ENCODE results near the gene TMEM91. TPM values are rescaled to one million over a fixed set of nuclear protein-coding genes. Genes with fewer than 3 reads are reported as not detected.

TMEM91 gene
- total RNA-seq, 1 donor = 2.6 TPM

GRCh38 chr19:41414461-41414860 lies 38.1 kb downstream of the TMEM91 start:
- no peak for TF ChIP-seq CTCF (IDR thresholded peaks at IDR 0.05; ENCODE audit: insufficient read depth, low read depth, low read length)
- H3K4me3 ChIP-seq (ENCODE audit: low read depth, low read length) = no peak overlapping the region
- DNase-seq (ENCODE audit: low read depth) = no peak

GRCh38 chr19:41415154-41415571 lies 38.8 kb downstream of the TMEM91 start:
- H3K4me3 ChIP-seq (ENCODE audit: low read depth, low read length) = no peak overlapping the region
- no peak for DNase-seq (ENCODE audit: low read depth)
- no peak for TF ChIP-seq CTCF (IDR thresholded peaks at IDR 0.05; ENCODE audit: insufficient read depth, low read depth, low read length)

GRCh38 chr19:41416194-41416674 lies 39.9 kb downstream of the TMEM91 start:
- no peak for DNase-seq (ENCODE audit: low read depth)
- H3K4me3 ChIP-seq (ENCODE audit: low read depth, low read length) = no peak overlapping the region
- TF ChIP-seq CTCF (IDR thresholded peaks at IDR 0.05; ENCODE audit: insufficient read depth, low read depth, low read length) = no peak

GRCh38 chr19:41420101-41420880 lies 44.0 kb downstream of the TMEM91 start:
- no peak for TF ChIP-seq CTCF (IDR thresholded peaks at IDR 0.05; ENCODE audit: insufficient read depth, low read depth, low read length)
- no peak for DNase-seq (ENCODE audit: low read depth)
- H3K4me3 ChIP-seq (ENCODE audit: low read depth, low read length) = no peak overlapping the region

GRCh38 chr19:41421314-41421713 lies 45.0 kb downstream of the TMEM91 start:
- TF ChIP-seq CTCF (IDR thresholded peaks at IDR 0.05; ENCODE audit: insufficient read depth, low read depth, low read length) = no peak
- no peak for DNase-seq (ENCODE audit: low read depth)
- no peak overlapping the region for H3K4me3 ChIP-seq (ENCODE audit: low read depth, low read length)

- no peak overlapping the region for H3K4me3 ChIP-seq (ENCODE audit: low read depth, low read length)
- TF ChIP-seq CTCF (IDR thresholded peaks at IDR 0.05; ENCODE audit: insufficient read depth, low read depth, low read length) = no peak
- DNase-seq (ENCODE audit: low read depth) = no peak
These were observed 45.6 kb downstream of the TMEM91 start for GRCh38 chr19:41421973-41422372.

Data from fibroblast of villous mesenchyme (primary cell).